Activated CD8-positive, alpha-beta memory T cell treated with anti-CD3 and anti-CD28 coated beads for 48 hours (primary cell): ENCODE data around the gene MDM1.

Experiments used
- DNase-seq, 3 experiments: peaks; one replicate each; pipeline ENCODE4 v3.0.0-alpha.2; 2020; ENCODE audit warnings: low read depth in 2 of 3, low spot score in 2 of 3

MDM1 gene

DNA sequence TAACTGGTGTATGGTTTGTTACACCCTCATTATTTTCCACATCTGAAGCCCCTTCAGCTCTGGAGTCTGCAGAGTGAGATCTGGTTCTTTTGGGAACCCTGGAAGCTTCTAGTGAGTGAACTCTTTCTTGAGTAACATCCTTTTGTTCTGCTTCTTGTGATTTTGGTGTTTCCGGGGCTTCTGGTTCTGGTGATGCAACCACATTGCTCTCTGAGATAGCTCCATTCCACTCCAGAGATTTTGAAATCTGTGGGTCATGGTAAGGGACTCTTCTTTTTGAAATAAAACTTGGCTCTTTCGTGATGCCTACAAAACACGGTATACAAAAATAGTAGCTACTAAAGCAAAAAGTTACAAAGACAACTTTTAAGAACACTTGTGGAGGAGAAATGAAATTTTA is 5.4 kb downstream of the MDM1 start:
- no peak for DNase-seq

DNA sequence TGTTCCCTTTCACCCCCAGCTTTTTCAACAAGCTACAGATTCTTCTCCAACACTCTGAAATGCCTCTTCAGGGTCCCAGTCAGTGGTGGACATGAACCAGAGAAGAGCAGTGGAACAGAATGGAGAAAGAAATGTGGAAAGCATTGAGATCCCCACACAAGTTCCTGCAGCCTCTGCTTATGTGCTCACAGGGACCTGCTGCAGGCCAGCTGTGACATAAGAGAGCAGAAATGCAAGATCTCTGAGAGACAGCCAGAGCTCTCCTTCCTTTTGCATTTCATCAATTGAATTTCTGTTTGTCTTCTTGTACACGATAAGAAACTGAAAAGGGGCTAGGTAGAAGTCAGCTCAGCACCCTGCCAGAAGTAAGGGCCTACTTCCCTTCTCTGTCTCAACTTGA is 6.2 kb downstream of the MDM1 start:
- no peak for DNase-seq

DNA sequence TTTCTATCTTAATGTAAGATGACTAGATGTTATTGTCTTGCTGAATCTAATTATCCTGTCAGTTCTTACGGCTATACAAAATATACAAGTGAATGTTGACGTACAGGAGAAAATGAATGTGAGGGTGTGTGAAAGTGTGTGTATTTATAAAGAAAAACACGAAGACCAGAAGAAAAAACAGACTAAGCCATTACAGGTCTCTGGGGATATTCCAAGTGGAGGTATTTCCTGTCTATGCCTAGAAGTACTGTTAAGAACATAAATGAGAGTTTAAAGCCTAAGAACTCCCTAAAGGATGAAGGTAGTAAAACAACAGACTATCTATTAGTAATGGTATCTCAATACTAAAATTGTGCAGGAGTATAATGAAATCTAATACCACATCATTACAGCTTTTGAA is 7.6 kb downstream of the MDM1 start:
- DNase-seq: no peak

DNA sequence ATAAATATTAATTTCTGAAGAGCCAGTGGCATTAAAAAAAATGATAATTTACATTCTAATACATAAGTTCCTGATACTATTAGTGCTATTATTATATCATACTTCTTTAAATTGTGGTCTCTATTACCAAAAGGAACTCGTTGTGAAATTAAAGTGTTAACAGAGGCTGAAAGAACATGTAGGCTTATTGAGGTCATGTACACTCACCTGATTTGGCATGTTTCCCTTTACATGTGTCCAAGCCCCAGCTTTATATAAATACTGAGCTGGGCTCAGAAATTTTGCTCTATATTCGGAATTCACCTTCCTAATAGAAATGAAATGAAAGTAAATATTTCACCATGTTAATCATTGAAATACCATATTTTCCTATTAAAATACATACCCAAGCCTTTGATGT is 11.0 kb downstream of the MDM1 start:
- DNase-seq: no peak

DNA sequence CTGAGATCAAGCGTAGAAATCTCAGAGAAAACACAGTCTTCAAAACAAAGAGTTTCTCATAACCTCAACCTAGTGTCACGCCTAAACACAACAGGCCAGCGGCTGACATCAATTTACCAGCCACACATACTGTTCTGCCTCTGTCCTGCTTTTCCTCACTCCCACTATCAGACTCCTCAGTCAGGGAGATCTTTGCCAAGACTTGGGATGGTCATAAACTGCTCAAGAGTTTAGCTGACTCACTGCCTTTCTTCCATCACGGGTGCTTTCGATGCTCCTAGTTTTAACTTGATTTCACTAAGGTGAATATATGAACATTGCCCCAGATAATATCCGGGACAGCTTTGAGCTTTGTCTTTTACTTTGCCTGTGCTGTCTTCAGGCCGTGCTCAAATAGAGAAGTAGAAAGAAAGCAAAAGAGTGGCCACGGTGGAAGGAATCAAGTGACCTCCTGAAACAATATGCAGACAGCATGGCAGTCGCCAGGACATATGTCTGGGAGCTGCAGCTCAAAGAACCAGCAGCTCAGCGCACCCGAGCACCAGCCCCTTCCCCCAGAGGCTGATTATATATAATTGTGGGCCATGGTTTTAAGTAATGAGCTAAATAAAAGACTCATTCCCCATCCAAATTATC is 12.1 kb downstream of the MDM1 start:
- no peak for DNase-seq

DNA sequence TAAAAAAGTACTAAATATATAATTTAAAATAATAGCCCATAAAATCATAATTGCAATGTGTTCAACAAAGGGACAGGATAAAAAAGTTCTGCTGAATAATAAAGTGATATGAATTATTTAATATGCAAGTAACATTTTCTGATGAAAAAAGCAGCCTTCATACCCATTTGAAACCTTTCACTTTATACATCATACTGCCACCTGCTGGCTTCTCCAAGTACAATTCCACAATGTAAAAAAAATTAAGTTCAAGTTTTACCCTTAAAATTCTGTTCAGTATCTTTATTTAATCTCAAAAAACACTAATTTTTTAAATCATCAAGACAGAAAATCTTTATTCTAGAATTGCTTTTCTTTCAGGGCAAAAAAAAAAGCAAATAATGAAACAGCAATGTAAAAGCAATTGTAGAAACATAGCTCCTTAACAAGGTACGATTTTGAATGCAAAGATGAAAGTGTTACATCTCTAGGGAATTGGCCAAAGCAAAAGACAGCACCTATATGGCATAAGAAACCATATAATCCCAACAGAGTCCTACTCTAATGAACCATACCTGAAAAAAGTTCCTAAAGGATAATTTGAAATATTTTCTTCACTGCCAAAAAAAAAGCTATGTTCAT is 15.0 kb downstream of the MDM1 start:
- no peak for DNase-seq

DNA sequence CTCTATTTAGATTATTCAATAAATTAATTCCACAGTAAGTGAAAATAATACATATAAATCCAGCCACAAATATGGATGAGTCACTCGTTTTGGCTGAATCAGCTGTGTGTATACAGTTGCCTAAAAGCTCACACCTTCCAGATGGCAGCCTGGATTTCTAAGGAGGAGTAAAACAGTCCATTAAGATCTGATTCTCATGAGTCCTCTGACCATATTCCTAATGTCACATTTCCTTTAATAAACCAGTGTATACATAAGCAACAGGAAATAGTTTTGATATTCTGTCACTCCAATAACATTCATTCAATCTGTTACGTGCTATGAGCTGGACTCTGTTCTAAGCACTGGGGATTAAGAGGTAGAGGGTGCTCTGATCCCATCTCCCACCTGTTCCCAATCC is 21.8 kb downstream of the MDM1 start:
- no peak for DNase-seq

DNA sequence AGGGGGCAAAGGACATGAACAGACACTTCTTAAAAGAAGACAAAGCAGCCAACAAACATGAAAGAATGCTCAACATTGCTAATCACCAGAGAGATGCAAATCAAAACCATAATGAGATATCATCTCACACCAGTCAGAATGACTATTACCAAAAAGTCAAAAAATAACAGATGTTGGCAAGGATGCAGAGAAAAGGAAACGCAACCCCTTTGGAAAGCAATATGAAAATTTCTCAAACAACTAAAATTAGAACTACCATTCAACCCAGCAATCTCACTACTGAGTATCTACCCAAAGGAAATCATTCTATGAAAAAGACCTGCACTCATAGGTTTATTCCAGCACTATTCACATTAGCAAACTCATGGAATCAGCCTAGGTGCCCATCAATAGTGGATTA is 25.6 kb downstream of the MDM1 start:
- no peak for DNase-seq

DNA sequence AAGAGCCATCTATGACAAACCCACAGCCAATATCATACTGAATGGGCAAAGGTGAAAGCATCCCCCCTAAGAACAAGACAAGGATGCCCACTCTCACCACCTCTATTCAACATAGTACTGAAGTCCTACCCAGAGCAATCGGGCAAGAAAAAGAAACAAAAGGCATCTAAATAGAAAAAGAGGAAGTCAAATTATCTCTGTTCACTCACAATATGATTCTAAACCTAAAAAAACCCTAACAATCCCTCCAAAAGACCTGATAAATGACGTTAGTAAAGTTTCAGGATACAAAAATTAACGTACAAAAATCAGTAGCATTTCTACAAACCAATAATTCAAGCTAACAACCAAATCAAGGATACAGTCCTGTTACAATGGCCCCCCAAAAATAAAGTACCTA is 26.9 kb downstream of the MDM1 start:
- DNase-seq: no peak

DNA sequence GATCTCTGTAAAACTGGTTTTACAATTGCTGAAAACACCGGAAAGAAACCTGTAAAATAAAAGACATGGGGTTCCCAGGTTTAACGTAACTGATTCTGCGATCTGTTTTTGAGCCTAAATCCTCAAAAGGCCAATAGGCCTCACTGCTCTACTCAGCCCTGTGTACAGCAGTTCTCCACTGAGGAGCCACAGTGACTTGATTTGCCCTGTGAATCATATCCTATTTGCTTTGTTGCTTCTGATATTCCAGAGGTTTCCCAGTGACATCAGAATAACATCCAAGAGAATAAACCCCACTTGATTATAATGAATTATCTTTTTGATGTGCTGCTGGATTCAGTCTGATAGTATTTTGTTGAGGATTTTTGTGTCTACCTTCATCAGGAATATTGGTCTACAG is 27.5 kb downstream of the MDM1 start:
- DNase-seq: no peak

DNA sequence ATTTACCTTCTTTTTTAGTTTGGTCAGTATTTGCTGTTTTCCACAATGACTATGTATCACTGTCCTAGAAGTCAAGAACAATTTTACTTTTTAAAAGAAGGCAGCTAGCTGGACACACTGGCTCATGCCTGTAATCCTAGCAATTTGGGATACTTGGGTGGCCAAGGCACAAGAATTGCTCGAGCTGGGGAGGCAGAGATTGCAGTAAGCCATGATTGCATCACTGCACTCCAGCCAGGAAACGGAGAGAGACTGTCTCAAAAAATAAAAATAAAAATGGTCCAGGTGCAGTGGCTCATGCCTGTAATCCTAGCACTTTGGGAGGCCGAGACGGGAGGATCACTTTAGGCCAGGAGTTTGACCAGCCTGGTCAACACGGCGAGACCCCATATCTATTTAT is 28.3 kb downstream of the MDM1 start:
- DNase-seq: no peak

DNA sequence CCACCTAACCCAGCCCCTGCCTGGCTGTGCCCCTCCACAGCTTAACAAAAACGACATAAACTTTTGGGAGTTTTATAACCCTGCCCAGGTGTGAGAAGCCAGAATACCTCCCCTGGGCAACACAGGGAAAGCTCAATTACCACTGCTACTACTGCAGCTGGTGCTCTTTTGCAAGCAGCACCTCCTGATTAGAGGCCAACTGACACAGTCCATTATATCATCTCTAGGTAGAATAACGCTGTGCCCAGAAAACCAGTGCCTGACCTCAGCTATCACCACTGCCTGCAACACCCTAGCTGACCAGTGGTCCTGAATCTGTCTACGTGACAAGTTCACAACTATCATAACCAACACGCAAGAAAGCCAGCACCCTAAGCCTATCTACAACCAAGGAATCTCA is 34.2 kb downstream of the MDM1 start:
- DNase-seq: no peak

DNA sequence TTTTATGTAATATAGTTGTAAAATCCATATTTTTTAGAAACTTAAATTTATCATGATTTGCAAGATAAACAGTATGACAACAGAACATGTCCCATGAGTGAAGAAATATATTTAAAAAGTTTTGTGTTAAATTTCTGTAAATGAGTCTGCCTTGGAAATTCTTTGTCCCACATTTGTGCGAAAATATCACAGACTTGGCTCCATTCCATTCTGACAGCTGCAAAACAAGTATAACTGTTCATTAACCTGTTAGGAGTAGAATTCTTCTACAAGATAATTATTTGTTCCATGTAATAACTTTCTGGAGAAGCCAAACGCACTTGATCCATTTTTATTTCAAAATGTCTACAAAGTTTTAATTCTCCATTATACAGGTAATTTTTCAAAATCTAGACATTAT is 37.9 kb downstream of the MDM1 start:
- no peak for DNase-seq

DNA sequence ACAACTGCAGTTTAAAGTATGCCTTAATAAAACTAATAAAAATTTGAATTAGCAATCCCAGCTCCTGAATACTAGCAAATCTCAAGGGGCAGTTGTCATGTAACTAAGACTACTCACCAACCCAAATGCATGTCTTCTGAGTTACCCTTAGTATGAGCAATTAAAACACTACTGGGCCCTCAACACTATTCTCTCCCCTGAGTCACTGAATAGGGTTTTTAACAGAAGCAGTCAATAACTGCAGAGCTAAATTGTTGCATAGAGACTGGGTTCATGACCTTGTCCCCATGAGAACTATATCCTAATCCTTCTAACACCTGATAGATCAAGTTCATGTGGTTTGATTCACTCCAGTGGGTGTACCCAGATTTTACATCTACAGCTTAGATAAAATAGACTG is 38.8 kb downstream of the MDM1 start:
- no peak for DNase-seq

DNA sequence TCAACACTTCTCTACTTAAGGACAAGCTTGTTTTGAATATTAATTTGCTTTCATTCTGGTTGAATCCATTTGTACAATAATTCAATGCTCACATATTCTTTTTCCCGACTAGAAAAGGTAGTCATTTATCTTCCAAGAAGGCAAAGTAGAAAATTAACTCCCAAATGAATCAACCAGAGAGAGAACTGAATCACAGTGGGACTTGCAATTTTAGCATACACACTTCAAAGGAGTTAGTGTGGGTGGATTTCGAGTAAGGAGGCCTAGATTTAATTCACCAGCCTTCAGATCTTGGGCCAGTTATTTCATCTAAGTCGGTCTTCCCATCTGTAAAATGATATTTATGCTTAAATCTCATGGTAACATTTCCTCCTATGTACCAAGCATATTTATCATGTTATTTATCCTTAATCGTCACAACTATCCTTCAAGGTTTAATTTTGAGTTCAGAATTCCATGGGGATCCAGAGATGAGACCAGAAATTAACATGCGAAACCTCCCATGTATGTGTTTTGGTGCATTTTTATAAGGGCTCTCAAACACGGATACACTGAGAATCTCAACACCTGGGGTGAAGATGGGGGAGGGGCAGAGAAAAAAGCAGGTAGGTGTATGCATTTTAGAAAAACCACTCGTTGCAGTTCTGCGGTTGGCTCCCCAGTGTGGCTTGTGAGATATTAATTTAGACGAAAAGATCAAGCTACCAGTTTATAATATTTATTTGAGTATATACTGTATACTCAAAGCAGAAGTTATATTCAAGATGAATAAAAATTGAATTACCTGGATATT is 39.8 kb downstream of the MDM1 start:
- no peak for DNase-seq

DNA sequence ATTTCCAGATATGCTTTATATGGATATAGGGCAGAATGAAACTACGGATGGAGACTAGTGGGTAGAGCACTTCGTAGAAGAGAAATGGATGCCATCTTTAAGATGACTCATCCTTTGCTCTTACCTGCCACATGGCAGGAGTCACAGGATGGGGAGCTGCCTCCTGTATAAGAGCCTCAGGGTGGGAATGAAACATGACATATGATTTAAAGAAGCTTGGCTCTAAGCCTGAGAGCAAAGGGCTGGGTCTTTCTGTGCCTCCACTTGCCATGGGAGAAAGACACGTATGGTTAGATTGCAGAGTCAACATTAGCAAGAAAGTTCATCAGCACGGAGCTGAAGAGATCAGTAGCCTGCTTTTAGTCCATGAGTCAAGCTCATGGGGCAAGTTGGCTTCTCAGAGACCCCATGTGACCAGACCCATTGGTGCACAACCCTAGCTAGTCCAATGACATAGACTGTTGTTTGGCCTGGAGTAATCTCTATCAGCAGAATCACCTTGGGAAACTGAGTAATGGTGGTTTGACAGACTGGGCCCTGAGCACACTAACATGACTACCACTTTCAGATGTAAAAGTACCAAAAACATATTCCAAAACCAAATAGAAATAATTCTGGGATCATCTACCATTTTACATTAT is 40.6 kb downstream of the MDM1 start:
- DNase-seq: no peak

DNA sequence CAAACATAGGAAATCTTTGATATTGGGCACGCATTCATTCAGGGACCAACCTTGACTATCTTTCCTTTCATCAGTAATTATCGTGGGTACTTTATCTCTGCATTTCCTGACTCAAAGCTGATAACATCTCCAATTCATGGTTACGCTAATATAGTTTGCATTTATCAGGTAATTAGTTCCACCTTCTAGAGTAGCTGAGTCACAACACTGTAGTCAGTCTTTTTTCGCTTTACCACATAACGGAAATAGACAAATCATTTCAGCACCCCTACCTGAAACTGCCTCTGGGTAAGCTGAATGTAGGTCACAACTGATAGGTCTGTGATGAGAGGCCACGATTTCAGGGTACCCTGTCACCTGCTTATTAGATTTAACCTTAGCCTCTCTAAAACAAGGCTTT is 42.0 kb downstream of the MDM1 start:
- DNase-seq: no peak

DNA sequence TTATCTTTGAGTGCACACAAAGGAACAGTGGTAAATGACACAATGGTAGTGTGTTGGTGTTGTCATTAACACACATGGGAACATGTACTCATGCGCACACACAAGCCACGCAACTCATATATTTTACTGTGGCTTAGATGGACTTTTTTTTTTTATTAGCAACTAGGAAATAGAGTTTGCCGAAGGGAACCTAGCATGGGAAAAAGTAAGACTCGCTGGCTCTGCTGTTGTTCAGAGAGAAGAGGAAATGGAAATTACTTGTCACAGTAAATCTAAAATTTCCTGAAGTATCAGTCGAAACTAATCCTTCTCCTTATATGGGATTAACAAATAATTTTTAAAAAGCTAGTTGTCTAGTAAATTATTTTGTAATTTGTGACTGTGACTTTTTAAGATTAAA is 45.1 kb downstream of the MDM1 start:
- no peak for DNase-seq

DNA sequence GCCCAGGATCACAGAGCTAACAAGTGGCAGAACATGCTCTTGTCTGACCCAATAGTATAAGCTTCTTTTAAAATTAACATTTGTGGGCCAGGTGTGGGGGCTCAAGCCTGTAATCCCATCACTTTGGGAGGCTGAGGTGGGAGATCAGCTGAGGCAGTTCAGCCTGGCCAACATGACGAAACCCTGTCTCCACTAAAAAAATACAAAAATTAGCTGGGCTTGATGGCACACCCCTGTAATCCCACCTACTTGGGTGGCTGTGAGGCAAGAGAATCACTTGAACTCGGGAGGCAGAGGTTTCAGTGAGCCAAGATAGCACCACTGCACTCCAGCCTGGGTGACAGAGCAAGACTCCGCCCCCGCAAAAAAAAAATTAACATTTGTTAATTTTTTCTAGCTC is 45.8 kb downstream of the MDM1 start:
- no peak for DNase-seq

DNA sequence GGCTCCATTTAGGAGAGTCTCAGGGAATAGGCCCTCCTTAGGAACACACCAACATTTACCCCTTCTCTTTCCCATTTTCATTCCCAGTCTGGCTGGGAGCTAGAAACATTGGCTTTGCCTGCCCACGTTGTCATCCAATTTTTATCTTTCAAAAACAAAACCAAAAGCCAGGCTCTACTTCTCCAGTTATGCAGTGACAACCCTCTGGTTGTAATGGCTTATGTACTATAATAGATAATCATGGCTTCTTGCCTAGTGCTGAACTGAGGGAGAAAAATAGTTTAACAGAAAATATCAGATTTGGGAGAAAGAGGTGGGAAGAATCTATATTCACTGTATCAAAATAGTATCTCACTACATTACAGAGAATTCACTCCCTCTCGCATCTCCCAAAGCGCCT is 46.6 kb downstream of the MDM1 start:
- DNase-seq: no peak

DNA sequence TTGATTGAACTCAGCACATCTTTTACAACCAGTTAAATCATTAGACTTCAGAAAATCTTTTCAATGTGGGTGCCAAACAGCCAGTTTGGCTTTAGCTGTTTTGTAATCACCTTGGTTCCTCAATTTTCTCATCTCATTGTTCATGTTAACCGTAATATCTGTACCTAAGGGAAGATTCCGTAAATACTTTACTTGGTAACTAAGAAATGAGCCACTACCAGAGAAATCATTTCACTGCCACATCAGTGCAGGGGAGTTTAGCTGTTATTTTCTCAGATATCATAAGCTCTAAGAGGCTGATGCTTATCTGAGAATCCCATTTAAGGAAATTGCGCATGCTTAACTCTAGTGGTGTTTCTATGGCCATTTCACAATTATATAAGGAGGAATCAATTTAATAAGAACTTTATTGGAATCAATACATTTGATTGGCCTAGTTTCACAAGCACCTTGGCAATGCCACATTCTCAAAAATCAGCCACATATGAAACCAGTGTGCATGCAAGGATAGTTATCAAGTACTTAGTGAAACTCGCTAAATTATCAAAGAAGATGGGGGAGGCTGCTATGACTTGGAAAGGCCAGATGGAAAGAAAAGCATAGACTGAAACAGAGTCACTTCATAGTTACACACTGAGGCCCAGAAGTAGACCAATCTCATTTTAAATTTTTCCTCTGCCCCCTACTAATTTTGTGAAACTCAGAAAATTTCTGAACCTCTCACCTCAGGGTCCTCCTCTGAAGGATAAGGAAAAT is 50.7 kb downstream of the MDM1 start:
- DNase-seq: no peak
